ENCODE measurements around the gene ACOT8. TPM values are rescaled to one million over a fixed set of nuclear protein-coding genes. Genes with fewer than 3 reads are reported as not detected.
A peak's percentile ranks its signal among the peaks of the same experiment; 100 is the strongest.

The ACOT8 gene
- total and polyA plus RNA-seq, 4 donors, result 24.7 to 34.3 (median 31.9) TPM

- H3K9me3 ChIP-seq (ENCODE audit: control insufficient read depth in 4 of 4, insufficient read depth in 3 of 4, low read length in 3 of 4), result no peaks in the 10 kb centered on the region
- H3K36me3 ChIP-seq (ENCODE audit: control insufficient read depth in 4 of 4, insufficient read depth in 4 of 4, low read length in 4 of 4), result peaks cover 9 to 44% (median 20%) of the 10 kb centered on the region in 4 donors
- H3K27ac ChIP-seq (ENCODE audit: low read depth in 1 of 2, low read length in 1 of 2), result no peak overlapping the region
- 97 to 98% methylated on average over 4 of the region's 4 CpGs for WGBS, 2 donors
- ATAC-seq (ENCODE audit: insufficient read depth, low FRiP score), result no peak
- H3K4me3 ChIP-seq, result no peak overlapping the region
- no peaks in the 10 kb centered on the region for H3K27me3 ChIP-seq (ENCODE audit: control insufficient read depth in 3 of 3, insufficient read depth in 3 of 3, low read length in 2 of 3)
- peaks cover 0 to 14% (median 7%) of the 10 kb centered on the region in 5 donors for H3K4me1 ChIP-seq (ENCODE audit: control insufficient read depth in 5 of 5, insufficient read depth in 5 of 5, low read length in 5 of 5)
- TF ChIP-seq CTCF (IDR thresholded peaks at IDR 0.05; ENCODE audit: control extremely low read depth, extremely low read depth), result no peak
- no peak for DNase-seq
- H3K9ac ChIP-seq (ENCODE audit: insufficient read depth in 1 of 2, low read length in 2 of 2), result no peak overlapping the region
Measured at GRCh38 chr20:45893831-45894230, 36.6 kb upstream of the ACOT8 start.

GRCh38 chr20:45892828-45893500, 35.8 kb upstream of the ACOT8 start:
- WGBS, 2 donors, result 44 to 57% methylated on average over 4 of the region's 4 CpGs
- H3K9ac ChIP-seq (ENCODE audit: insufficient read depth in 1 of 2, low read length in 2 of 2), result no peak overlapping the region

GRCh38 chr20:45892049-45892825, 35.0 kb upstream of the ACOT8 start:
- Histone ChIP-seq H3K4me3 (peak overlapping the region; percentile 93), H3K9me3 (ENCODE audit: control insufficient read depth in 4 of 4, insufficient read depth in 3 of 4, low read length in 3 of 4) (no peaks in the 10 kb centered on the region), H3K36me3 (ENCODE audit: control insufficient read depth in 4 of 4, insufficient read depth in 4 of 4, low read length in 4 of 4) (peaks cover 3 to 39% (median 18%) of the 10 kb centered on the region in 4 donors), H3K27me3 (ENCODE audit: control insufficient read depth in 3 of 3, insufficient read depth in 3 of 3, low read length in 2 of 3) (no peaks in the 10 kb centered on the region), H3K27ac (ENCODE audit: low read depth in 1 of 2, low read length in 1 of 2) (peak overlapping the region in 1 of 2 donors; percentile 94), H3K9ac (ENCODE audit: insufficient read depth in 1 of 2, low read length in 2 of 2) (no peak overlapping the region), H3K4me1 (ENCODE audit: control insufficient read depth in 5 of 5, insufficient read depth in 5 of 5, low read length in 5 of 5) (peaks cover 0 to 14% (median 10%) of the 10 kb centered on the region in 5 donors)
- no peak for ATAC-seq (ENCODE audit: insufficient read depth, low FRiP score)
- DNase-seq, result no peak
- 67 to 77% methylated on average over 9 of the region's 9 CpGs for WGBS, 2 donors
- TF ChIP-seq CTCF (IDR thresholded peaks at IDR 0.05; ENCODE audit: control extremely low read depth, extremely low read depth), result no peak

More at GRCh38 chr20:45892828-45893500, 35.8 kb upstream of the ACOT8 start:
- peaks cover 0 to 14% (median 10%) of the 10 kb centered on the region in 5 donors for H3K4me1 ChIP-seq (ENCODE audit: control insufficient read depth in 5 of 5, insufficient read depth in 5 of 5, low read length in 5 of 5)
- no peak overlapping the region for H3K4me3 ChIP-seq
- TF ChIP-seq CTCF (IDR thresholded peaks at IDR 0.05; ENCODE audit: control extremely low read depth, extremely low read depth), result no peak
- DNase-seq, result no peak
- H3K27me3 ChIP-seq (ENCODE audit: control insufficient read depth in 3 of 3, insufficient read depth in 3 of 3, low read length in 2 of 3), result no peaks in the 10 kb centered on the region
- H3K9me3 ChIP-seq (ENCODE audit: control insufficient read depth in 4 of 4, insufficient read depth in 3 of 4, low read length in 3 of 4), result no peaks in the 10 kb centered on the region
- H3K27ac ChIP-seq (ENCODE audit: low read depth in 1 of 2, low read length in 1 of 2), result no peak overlapping the region
- no peak for ATAC-seq (ENCODE audit: insufficient read depth, low FRiP score)
- H3K36me3 ChIP-seq (ENCODE audit: control insufficient read depth in 4 of 4, insufficient read depth in 4 of 4, low read length in 4 of 4), result peaks cover 8 to 40% (median 19%) of the 10 kb centered on the region in 4 donors
